ENCODE measurements around the gene NUDT11.
A peak's percentile ranks its signal among the peaks of the same experiment; 100 is the strongest.
"Not testable (repeated sequence)": the region's sequence is repeated elsewhere in the genome, so short reads cannot be mapped to it uniquely, and the experiment has no call there.

Gene NUDT11

GRCh38 chrX:51496501-51497291 lies at the start of gene NUDT11:
Gene NUDT11, minus strand, starts transcription at chrX:51496592. Its CDS starts 148 bp downstream, at chrX:51496444.
- peak; percentile 64 for DNase-seq

GRCh38 chrX:51520393-51520792 lies 24.0 kb upstream of the NUDT11 start:
- no peak for DNase-seq

- DNase-seq, result not testable (repeated sequence)
These were observed 22.7 kb upstream of the NUDT11 start for GRCh38 chrX:51519131-51519530.

GRCh38 chrX:51507551-51507950 lies 11.2 kb upstream of the NUDT11 start:
- DNase-seq, result no peak

- peak; percentile 2 for DNase-seq
These were observed 497 bp downstream of the NUDT11 start for GRCh38 chrX:51495701-51496488.

- DNase-seq, result no peak
These were observed 2.0 kb downstream of the NUDT11 start for GRCh38 chrX:51494409-51494808.

GRCh38 chrX:51487960-51488267 lies 8.5 kb downstream of the NUDT11 start:
- no peak for DNase-seq

GRCh38 chrX:51484616-51485015 lies 11.8 kb downstream of the NUDT11 start:
- no peak for DNase-seq

- not testable (repeated sequence) for DNase-seq
These were observed 14.0 kb downstream of the NUDT11 start for GRCh38 chrX:51482411-51482810.

GRCh38 chrX:51476930-51477329 lies 19.5 kb downstream of the NUDT11 start:
- no peak for DNase-seq

- no peak for DNase-seq
These were observed 33.1 kb downstream of the NUDT11 start for GRCh38 chrX:51463322-51463721.

- no peak for DNase-seq
These were observed 35.0 kb downstream of the NUDT11 start for GRCh38 chrX:51461053-51462044.

- DNase-seq, result no peak
These were observed 37.3 kb downstream of the NUDT11 start for GRCh38 chrX:51459125-51459524.

GRCh38 chrX:51456814-51457213 lies 39.6 kb downstream of the NUDT11 start:
- no peak for DNase-seq

GRCh38 chrX:51456246-51456645 lies 40.1 kb downstream of the NUDT11 start:
- no peak for DNase-seq

- no peak for DNase-seq
These were observed 56.0 kb downstream of the NUDT11 start for GRCh38 chrX:51440365-51440764.
